Hepatocyte (in vitro differentiated cells): ENCODE results near the gene SMIM44.

Source experiments
- EZH2 ChIP-seq: fragments of 200-600 bp; sonication (generic); IDR thresholded peaks from 2 replicates; pipeline ENCODE4 v1.6.1; 2016; ENCODE audit warnings: antibody characterized with exemption, mild to moderate bottlenecking, borderline replicate concordance
- TF ChIP-seq, protein P1 (sequence below): fragments of 200-600 bp; sonication (generic); IDR thresholded peaks from 2 replicates; pipeline ENCODE4 v1.5.1; 2016; ENCODE audit warnings: antibody characterized with exemption, mild to moderate bottlenecking; ENCODE audit not compliant: poor library complexity

DNA sequence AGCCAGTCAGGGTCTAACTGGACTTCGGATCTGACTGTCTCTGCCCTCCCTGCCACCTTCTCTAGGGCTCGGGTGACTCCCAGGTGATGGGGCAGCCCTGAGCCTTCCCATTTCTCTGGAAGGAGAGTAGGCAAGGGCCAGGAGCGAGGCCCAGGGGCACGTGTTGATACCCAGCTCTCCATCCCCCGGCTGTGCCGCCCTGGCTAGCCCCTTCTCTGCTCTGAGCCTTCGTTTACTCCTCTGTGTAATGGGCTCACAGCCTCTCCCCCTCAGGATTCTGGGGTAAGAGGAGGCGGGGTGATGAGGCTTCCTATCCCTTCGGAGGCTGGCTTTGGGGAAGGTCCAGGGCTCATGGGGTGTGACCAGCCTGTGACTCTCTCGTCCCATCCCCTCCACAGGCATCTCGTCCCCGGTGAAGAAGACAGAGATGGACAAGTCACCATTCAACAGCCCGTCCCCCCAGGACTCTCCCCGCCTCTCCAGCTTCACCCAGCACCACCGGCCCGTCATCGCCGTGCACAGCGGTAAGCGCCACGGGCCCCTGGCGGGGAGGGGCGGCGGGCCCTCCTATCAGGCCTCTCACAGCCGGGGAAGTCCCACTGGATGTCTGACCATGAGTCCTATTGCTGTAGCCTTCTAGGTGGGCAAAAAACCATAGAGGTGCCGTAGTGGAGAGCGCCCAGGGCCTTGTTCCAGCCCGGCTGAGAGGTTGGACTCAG, 34.5 kb downstream of the SMIM44 start:
- TF ChIP-seq, protein P1, sequence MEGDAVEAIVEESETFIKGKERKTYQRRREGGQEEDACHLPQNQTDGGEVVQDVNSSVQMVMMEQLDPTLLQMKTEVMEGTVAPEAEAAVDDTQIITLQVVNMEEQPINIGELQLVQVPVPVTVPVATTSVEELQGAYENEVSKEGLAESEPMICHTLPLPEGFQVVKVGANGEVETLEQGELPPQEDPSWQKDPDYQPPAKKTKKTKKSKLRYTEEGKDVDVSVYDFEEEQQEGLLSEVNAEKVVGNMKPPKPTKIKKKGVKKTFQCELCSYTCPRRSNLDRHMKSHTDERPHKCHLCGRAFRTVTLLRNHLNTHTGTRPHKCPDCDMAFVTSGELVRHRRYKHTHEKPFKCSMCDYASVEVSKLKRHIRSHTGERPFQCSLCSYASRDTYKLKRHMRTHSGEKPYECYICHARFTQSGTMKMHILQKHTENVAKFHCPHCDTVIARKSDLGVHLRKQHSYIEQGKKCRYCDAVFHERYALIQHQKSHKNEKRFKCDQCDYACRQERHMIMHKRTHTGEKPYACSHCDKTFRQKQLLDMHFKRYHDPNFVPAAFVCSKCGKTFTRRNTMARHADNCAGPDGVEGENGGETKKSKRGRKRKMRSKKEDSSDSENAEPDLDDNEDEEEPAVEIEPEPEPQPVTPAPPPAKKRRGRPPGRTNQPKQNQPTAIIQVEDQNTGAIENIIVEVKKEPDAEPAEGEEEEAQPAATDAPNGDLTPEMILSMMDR, result no peak
- no peak for TF ChIP-seq EZH2
